Calu3 (cell line): Measurements from ENCODE around the gene SRPK2. TPM values are rescaled to one million over a fixed set of nuclear protein-coding genes. Genes with fewer than 3 reads are reported as not detected.

ENCODE experiments used
- BruUV-seq: library from RNA; stranded (reverse); fragments of 400-500 nt; replicated peaks from 2 replicates; lab custom pipeline; 2021; lab: Mats Ljungman, UMichigan
- CTCF ChIA-PET: fragments of 300-600 bp; sonication (Branson Sonifier 250); formaldehyde crosslinking; loops from one replicate; lab custom pipeline; 2022; ENCODE audit warnings: antibody characterized with exemption; lab: Charles Lee
- DNase-seq: peaks from one replicate; pipeline ENCODE4 v3.0.0; 2022
- H3K27ac Mint-ChIP-seq: one replicate; pipeline ENCODE4 v1.8.0; 2022; ENCODE audit warnings: mixed read lengths; ENCODE audit not compliant: unreplicated experiment
- H3K27me3 Mint-ChIP-seq: one replicate; pipeline ENCODE4 v1.8.0; 2022; ENCODE audit warnings: mixed read lengths; ENCODE audit not compliant: unreplicated experiment
- H3K36me3 Mint-ChIP-seq: one replicate; pipeline ENCODE4 v1.8.0; 2022; ENCODE audit warnings: mild to moderate bottlenecking, moderate library complexity, mixed read lengths; ENCODE audit not compliant: insufficient read depth, unreplicated experiment
- H3K4me1 Mint-ChIP-seq: one replicate; pipeline ENCODE4 v1.8.0; 2022; ENCODE audit warnings: mild to moderate bottlenecking, low read depth, mixed read lengths; ENCODE audit not compliant: unreplicated experiment
- H3K4me3 Mint-ChIP-seq: one replicate; pipeline ENCODE4 v1.8.0; 2022; ENCODE audit warnings: mild to moderate bottlenecking, low read depth, moderate library complexity, mixed read lengths; ENCODE audit not compliant: unreplicated experiment
- H3K9me3 Mint-ChIP-seq: one replicate; pipeline ENCODE4 v1.8.0; 2022; ENCODE audit warnings: low read depth, mixed read lengths; ENCODE audit not compliant: unreplicated experiment
- CTCF ChIP-seq: fragments of 200-600 bp; IDR thresholded peaks from one replicate; pipeline ENCODE4 v1.8.0; 2022; ENCODE audit warnings: antibody characterized with exemption; ENCODE audit not compliant: unreplicated experiment
- intact Hi-C: fragments of 100-400 bp; cut with micrococcal nuclease; formaldehyde crosslinking; loops from one replicate; pipeline ENCODE4 v1.10.0; 2022; ENCODE audit not compliant: unreplicated experiment
- total RNA-seq: library from RNA; stranded (reverse); gene quantifications from 2 replicates; pipeline ENCODE4 v1.2.3, GENCODE V29; 2022

The SRPK2 gene
- total RNA-seq, 1 experiment from 2014 or later = 40.2 TPM

- H3K27ac Mint-ChIP-seq = no peak overlapping the region
- H3K9me3 Mint-ChIP-seq = no peaks in the 10 kb centered on the region
- no TSS peak for BruUV-seq
- DNase-seq = no peak
- TF ChIP-seq CTCF = no peak
- H3K4me1 Mint-ChIP-seq = peaks cover 8% of the 10 kb centered on the region
- no peak overlapping the region for H3K4me3 Mint-ChIP-seq
- H3K27me3 Mint-ChIP-seq = no peaks in the 10 kb centered on the region
- intact Hi-C loops = no loop called here
- peaks cover 9% of the 10 kb centered on the region for H3K36me3 Mint-ChIP-seq
- CTCF ChIA-PET = no interaction called here
These were observed 289.7 kb downstream of the SRPK2 start for GRCh38 chr7:105098863-105099515.

- Mint-ChIP-seq H3K4me3 (no peak overlapping the region), H3K27me3 (no peaks in the 10 kb centered on the region), H3K36me3 (peaks cover 14% of the 10 kb centered on the region), H3K27ac (no peak overlapping the region), H3K4me1 (peaks cover 8% of the 10 kb centered on the region), H3K9me3 (no peaks in the 10 kb centered on the region)
- TF ChIP-seq CTCF = no peak
- CTCF ChIA-PET = no interaction called here
- DNase-seq = no peak
- no TSS peak for BruUV-seq
- intact Hi-C loops = no loop called here
These were observed 291.1 kb downstream of the SRPK2 start for GRCh38 chr7:105097619-105098018.

GRCh38 chr7:105096306-105096705, 292.4 kb downstream of the SRPK2 start:
- no TSS peak for BruUV-seq
- H3K4me3 Mint-ChIP-seq = no peak overlapping the region
- no peaks in the 10 kb centered on the region for H3K27me3 Mint-ChIP-seq
- CTCF ChIA-PET = no interaction called here
- intact Hi-C loops = no loop called here
- no peaks in the 10 kb centered on the region for H3K9me3 Mint-ChIP-seq
- peaks cover 8% of the 10 kb centered on the region for H3K4me1 Mint-ChIP-seq
- TF ChIP-seq CTCF = no peak
- DNase-seq = no peak
- H3K27ac Mint-ChIP-seq = no peak overlapping the region
- H3K36me3 Mint-ChIP-seq = peaks cover 17% of the 10 kb centered on the region

- intact Hi-C loops = no loop called here
- no TSS peak for BruUV-seq
- Mint-ChIP-seq H3K4me1 (peaks cover 8% of the 10 kb centered on the region), H3K27me3 (no peaks in the 10 kb centered on the region), H3K27ac (no peak overlapping the region), H3K9me3 (no peaks in the 10 kb centered on the region), H3K4me3 (no peak overlapping the region), H3K36me3 (peaks cover 19% of the 10 kb centered on the region)
- CTCF ChIA-PET = no interaction called here
- no peak for TF ChIP-seq CTCF
- DNase-seq = no peak
These were observed 293.8 kb downstream of the SRPK2 start for GRCh38 chr7:105094966-105095365.
